ENCODE measurements around the gene LDHD. TPM values are rescaled to one million over a fixed set of nuclear protein-coding genes. Genes with fewer than 3 reads are reported as not detected.
A peak's percentile ranks its signal among the peaks of the same experiment; 100 is the strongest.

LDHD gene
- total RNA-seq, 2 experiments from 2014 or later, result not detected

DNA sequence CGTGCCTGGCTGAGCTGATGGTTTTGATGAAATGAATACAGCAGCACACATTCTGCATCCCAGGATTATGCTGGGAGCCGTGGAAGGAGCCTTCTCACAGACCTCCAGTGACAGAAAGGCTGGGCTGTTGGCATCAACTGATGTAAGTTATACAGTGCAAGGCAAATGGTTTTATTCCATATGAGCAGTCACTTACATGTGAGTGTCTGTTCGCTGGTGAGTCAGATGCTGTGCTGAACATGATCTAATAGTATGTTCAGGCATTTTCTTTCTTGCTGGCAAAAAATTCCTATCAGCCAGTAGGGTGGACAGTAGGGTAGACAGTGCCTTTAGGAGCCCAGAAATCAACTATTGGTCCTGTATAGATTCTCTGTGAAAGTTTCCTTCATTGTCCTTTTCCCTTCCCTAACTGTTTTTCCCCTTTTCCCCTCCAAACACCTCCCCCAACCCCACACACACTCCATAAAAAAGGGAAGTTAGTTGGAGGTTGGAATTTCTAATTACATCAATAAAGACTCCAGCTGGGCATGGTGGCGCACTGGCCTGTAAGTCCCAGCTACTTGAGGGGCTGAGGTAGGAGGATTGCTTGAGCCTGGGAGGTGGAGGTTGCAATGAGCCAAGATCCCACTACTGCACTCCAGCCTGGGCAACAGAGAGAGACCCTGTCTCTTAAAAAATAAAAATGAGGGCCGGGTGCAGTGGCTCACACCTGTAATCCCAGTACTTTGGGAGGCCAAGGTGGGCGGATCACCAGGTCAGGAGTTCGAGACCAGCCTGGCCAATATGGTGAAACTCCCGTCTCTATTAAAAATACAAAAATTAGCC, 36.2 kb downstream of the LDHD start:
- no peak overlapping the region for H3K4me3 Mint-ChIP-seq
- DNase-seq (no peak), ATAC-seq (no peak)
- ChIA-PET POLR2A (no interaction called here), CTCF (no interaction called here)
- H3K9me3 Mint-ChIP-seq, result peaks cover 3% of the 10 kb centered on the region
- peaks cover 3% of the 10 kb centered on the region for H3K36me3 Mint-ChIP-seq (ENCODE audit: low read depth)
- H3K4me1 Mint-ChIP-seq (ENCODE audit: low read depth), result peaks cover 22% of the 10 kb centered on the region
- no peaks in the 10 kb centered on the region for H3K27me3 Mint-ChIP-seq
- intact Hi-C loops (cut with micrococcal nuclease), result no loop called here
- TF ChIP-seq, protein P1, sequence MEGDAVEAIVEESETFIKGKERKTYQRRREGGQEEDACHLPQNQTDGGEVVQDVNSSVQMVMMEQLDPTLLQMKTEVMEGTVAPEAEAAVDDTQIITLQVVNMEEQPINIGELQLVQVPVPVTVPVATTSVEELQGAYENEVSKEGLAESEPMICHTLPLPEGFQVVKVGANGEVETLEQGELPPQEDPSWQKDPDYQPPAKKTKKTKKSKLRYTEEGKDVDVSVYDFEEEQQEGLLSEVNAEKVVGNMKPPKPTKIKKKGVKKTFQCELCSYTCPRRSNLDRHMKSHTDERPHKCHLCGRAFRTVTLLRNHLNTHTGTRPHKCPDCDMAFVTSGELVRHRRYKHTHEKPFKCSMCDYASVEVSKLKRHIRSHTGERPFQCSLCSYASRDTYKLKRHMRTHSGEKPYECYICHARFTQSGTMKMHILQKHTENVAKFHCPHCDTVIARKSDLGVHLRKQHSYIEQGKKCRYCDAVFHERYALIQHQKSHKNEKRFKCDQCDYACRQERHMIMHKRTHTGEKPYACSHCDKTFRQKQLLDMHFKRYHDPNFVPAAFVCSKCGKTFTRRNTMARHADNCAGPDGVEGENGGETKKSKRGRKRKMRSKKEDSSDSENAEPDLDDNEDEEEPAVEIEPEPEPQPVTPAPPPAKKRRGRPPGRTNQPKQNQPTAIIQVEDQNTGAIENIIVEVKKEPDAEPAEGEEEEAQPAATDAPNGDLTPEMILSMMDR (IDR thresholded peaks at IDR 0.05), result no peak
- H3K27ac Mint-ChIP-seq, result no peak overlapping the region

DNA sequence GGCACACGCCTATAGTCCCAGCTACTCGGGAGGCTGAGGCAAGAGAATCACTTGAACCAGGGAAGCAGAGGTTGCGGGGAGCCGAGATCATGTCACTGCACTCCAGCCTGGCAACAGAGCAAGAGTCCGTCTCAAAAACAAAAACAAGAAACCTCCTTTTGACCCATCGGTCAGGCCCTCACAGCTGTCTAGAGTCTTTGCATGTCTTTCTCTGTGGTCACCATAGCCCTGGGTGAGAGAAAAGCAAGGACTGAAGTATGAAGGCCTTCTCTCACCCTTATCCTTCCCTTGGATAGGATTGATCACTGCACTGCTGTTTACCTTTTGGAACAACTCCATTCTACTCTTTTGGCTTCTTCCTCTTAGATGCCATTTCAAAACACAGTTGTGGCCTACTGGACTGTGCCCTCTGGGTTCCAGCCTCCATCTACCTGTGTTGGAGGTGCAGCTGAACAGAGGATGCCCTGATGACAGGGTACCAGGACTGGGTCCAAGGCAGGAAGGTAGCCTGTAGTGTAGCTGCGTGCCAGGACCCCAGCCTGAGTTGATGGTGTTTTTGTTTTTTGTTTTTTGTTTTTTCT, 37.1 kb downstream of the LDHD start:
- Mint-ChIP-seq H3K27me3 (no peaks in the 10 kb centered on the region), H3K4me3 (no peak overlapping the region), H3K9me3 (peaks cover 3% of the 10 kb centered on the region), H3K4me1 (ENCODE audit: low read depth) (peaks cover 26% of the 10 kb centered on the region), H3K36me3 (ENCODE audit: low read depth) (peaks cover 3% of the 10 kb centered on the region), H3K27ac (no peak overlapping the region)
- ChIA-PET POLR2A (interaction anchor here (0.7 kb wide), 1 partner anchor 77 kb away, joined by 3 read pairs; no protein-coding TSS in a partner anchor), CTCF (no interaction called here)
- ATAC-seq (no peak), DNase-seq (no peak)
- intact Hi-C loops (cut with micrococcal nuclease), result no loop called here
- TF ChIP-seq, protein P1 (IDR thresholded peaks at IDR 0.05), result no peak

DNA sequence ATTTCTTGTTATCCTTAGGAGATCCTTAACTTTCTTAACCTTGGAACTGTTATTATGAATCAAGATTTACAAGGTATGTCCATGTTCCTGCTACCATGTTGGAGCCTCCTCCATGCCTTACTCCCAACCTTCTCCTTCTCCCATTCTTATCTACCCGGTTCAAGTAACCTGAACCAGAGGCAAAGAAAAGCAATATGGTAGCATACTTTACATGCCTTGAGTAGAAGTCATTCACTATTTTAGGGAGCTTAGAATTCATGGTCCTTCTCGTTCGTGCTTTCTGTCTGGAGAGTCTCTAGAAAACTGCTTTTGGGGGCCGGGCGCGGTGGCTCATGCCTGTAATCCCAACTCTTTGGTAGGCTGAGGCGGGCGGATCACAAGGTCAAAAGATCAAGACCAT, 37.7 kb downstream of the LDHD start:
- no peak for ATAC-seq

DNA sequence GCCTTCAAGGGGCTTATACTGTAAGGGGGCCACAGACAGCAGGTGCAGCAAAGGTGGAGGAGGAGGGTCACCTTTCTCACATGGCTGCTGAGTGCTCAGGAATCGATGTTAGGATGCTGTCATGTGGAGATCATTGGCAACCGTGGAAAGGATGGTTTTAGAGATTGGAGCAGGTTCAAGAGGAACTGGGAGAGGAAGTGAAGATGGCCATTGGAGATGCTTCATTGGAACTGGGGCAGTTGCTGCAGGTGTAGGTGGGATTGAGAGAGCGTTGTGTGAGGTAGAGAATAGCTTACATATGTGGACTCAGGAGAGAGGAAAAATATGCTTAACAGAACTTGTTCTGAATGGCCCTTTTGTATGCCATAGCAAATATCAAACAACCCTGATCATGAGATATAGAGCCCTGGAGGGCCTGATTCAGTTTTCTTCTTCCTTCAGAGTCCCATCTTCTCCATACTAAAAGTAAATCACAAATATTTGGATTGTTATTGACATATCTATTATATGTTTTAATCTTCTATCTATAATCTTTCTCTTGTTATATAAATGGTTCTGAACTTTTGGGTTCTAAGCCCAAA, 40.8 kb downstream of the LDHD start:
- ChIA-PET POLR2A (interaction anchor here (0.6 to 1.4 kb wide), 3 partner anchors 12 to 91 kb away, joined by 3 to 9 read pairs (median 3); partner anchors contain the start of gene WDR59), CTCF (interaction anchor here (1.1 to 1.6 kb wide), 3 partner anchors 13 to 77 kb away, joined by 3 to 6 read pairs (median 3); partner anchors contain the start of gene ZNRF1)
- peaks cover 30% of the 10 kb centered on the region for H3K4me1 Mint-ChIP-seq (ENCODE audit: low read depth)
- DNase-seq (no peak), ATAC-seq (no peak)
- H3K27me3 Mint-ChIP-seq, result no peaks in the 10 kb centered on the region
- H3K4me3 Mint-ChIP-seq, result peak overlapping the region; percentile 15
- H3K9me3 Mint-ChIP-seq, result peaks cover 3% of the 10 kb centered on the region
- TF ChIP-seq, protein P1 (IDR thresholded peaks at IDR 0.05), result no peak
- peaks cover 3% of the 10 kb centered on the region for H3K36me3 Mint-ChIP-seq (ENCODE audit: low read depth)
- intact Hi-C loops (cut with micrococcal nuclease), result no loop called here
- peak overlapping the region; percentile 87 for H3K27ac Mint-ChIP-seq

More for the DNA sequence above, 37.7 kb downstream of the LDHD start:
- intact Hi-C loops (cut with micrococcal nuclease), result no loop called here
- Mint-ChIP-seq H3K27me3 (no peaks in the 10 kb centered on the region), H3K9me3 (peaks cover 3% of the 10 kb centered on the region), H3K36me3 (ENCODE audit: low read depth) (peaks cover 3% of the 10 kb centered on the region), H3K4me1 (ENCODE audit: low read depth) (peaks cover 31% of the 10 kb centered on the region), H3K27ac (no peak overlapping the region), H3K4me3 (no peak overlapping the region)
- DNase-seq, result no peak
- POLR2A ChIA-PET, result no interaction called here
- CTCF ChIA-PET, result no interaction called here
- TF ChIP-seq, protein P1 (IDR thresholded peaks at IDR 0.05), result no peak

Data from activated CD8-positive, alpha-beta T cell treated with anti-CD3 and anti-CD28 coated beads for 36 hours (primary cell).